Measurements from ENCODE around the gene NRXN3. TPM values are rescaled to one million over a fixed set of nuclear protein-coding genes. Genes with fewer than 3 reads are reported as not detected.
A peak's percentile ranks its signal among the peaks of the same experiment; 100 is the strongest.

Gene NRXN3
- total RNA-seq, 1 experiment from 2014 or later = not detected

GRCh38 chr14:78286210-78286609, 116.0 kb downstream of the NRXN3 start:
- Histone ChIP-seq H3K4me1 (ENCODE audit: control insufficient read depth in 1 of 2, insufficient read depth in 2 of 2, low read length in 2 of 2) (no peaks in the 10 kb centered on the region), H4K20me1 (ENCODE audit: insufficient read depth) (no peaks in the 10 kb centered on the region), H3K9ac (ENCODE audit: low read length) (no peak overlapping the region), H3K27ac (ENCODE audit: low read depth, low read length) (no peak overlapping the region), H3K27me3 (ENCODE audit: insufficient read depth, low read length) (peaks cover 18% of the 10 kb centered on the region), H3K36me3 (ENCODE audit: control insufficient read depth in 1 of 2, insufficient read depth in 2 of 2, low read length in 2 of 2) (no peaks in the 10 kb centered on the region), H3K4me3 (replicated peaks in 1 of 2; ENCODE audit: low read depth in 1 of 2, low read length in 2 of 2) (no peak overlapping the region), H3K9me3 (ENCODE audit: control insufficient read depth in 1 of 2, insufficient read depth in 1 of 2, low read depth in 1 of 2, low read length in 2 of 2) (no peaks in the 10 kb centered on the region), H3K9me2 (ENCODE audit: insufficient read depth) (no peaks in the 10 kb centered on the region), H3K4me2 (ENCODE audit: low read length) (no peak overlapping the region), H3K79me2 (ENCODE audit: insufficient read depth, low read length) (no peaks in the 10 kb centered on the region), H2AFZ (ENCODE audit: low read depth, low read length, poor library complexity, severe bottlenecking) (no peak overlapping the region)
- no peak for DNase-seq (ENCODE audit: low read depth, low spot score)
- BruUV-seq (replicated peaks) = no TSS peak
- ChIA-PET POLR2A (no interaction called here), CTCF (no interaction called here), RAD21 (ENCODE audit: low non-redundant PET in 1 of 2, low total read pairs in 2 of 2, uncharacterized antibody in 2 of 2, unreplicated experiment in 2 of 2) (no interaction called here)
- intact Hi-C loops (cut with micrococcal nuclease) = no loop called here
- no peak for ATAC-seq
- TF ChIP-seq CTCF (IDR thresholded peaks at IDR 0.05 in 2 of 3, conservative IDR thresholded peaks at IDR 0.05 in 1 of 3; ENCODE audit: borderline replicate concordance in 1 of 3, insufficient read depth in 1 of 3, low read depth in 2 of 3, low read length in 2 of 3) (0 out of 6 replicates have a peak, but pooled peaks of 1 of the 3 experiments have one; percentile 10), ZNF274 (IDR thresholded peaks at IDR 0.05; ENCODE audit: low read depth, low read length) (no peak)

DNA sequence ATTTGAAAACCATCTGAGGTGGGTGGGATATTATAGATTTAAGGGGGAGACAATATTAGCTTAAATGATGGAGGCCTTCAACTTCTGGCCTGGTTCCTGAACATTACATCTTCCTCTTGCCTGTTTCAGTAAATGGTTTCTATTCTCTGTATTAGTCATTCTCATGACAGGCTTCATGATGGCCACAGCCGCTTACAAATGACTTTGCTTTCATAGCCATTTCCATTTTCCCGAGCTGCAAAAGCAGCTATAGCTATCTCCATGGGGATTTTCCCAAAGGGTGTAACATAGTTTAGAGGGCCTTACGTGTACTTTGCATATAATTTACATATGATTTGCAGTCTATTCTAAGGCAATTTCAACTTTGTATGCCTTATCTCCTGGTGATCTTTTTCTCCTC, 121.8 kb downstream of the NRXN3 start:
- TF ChIP-seq SRF (IDR thresholded peaks at IDR 0.05; ENCODE audit: low read depth) (no peak), SIN3A (IDR thresholded peaks at IDR 0.05; ENCODE audit: low read depth) (no peak), CBX3 (IDR thresholded peaks at IDR 0.05; ENCODE audit: low read depth) (no peak), RAD21 (IDR thresholded peaks at IDR 0.05; ENCODE audit: low read depth) (no peak), EGR1 (IDR thresholded peaks at IDR 0.05; ENCODE audit: low read depth) (no peak), FOSL1 (IDR thresholded peaks at IDR 0.05; ENCODE audit: low read depth) (no peak), SP1 (IDR thresholded peaks at IDR 0.05; ENCODE audit: low read depth) (no peak), EZH2 (IDR thresholded peaks at IDR 0.05) (no peak), ZBTB33 (IDR thresholded peaks at IDR 0.05; ENCODE audit: extremely low read depth, insufficient replicate concordance, low read length) (no peak), TCF7L2 (IDR thresholded peaks at IDR 0.05; ENCODE audit: borderline replicate concordance, extremely low read depth, insufficient read depth, insufficient read length) (no peak)
- Histone ChIP-seq H4K20me1 (ENCODE audit: insufficient read depth) (no peaks in the 10 kb centered on the region), H3K4me3 (replicated peaks in 1 of 2; ENCODE audit: low read depth in 1 of 2, low read length in 2 of 2) (no peak overlapping the region), H2AFZ (ENCODE audit: low read depth, low read length, poor library complexity, severe bottlenecking) (no peak overlapping the region), H3K4me1 (ENCODE audit: control insufficient read depth in 1 of 2, insufficient read depth in 2 of 2, low read length in 2 of 2) (no peaks in the 10 kb centered on the region), H3K9me2 (ENCODE audit: insufficient read depth) (no peaks in the 10 kb centered on the region), H3K9ac (ENCODE audit: low read length) (no peak overlapping the region), H3K27ac (ENCODE audit: low read depth, low read length) (no peak overlapping the region), H3K27me3 (ENCODE audit: insufficient read depth, low read length) (peaks cover 24% of the 10 kb centered on the region), H3K9me3 (ENCODE audit: control insufficient read depth in 1 of 2, insufficient read depth in 1 of 2, low read depth in 1 of 2, low read length in 2 of 2) (no peaks in the 10 kb centered on the region), H3K79me2 (ENCODE audit: insufficient read depth, low read length) (no peaks in the 10 kb centered on the region), H3K4me2 (ENCODE audit: low read length) (no peak overlapping the region), H3K36me3 (ENCODE audit: control insufficient read depth in 1 of 2, insufficient read depth in 2 of 2, low read length in 2 of 2) (no peaks in the 10 kb centered on the region)
- POLR2A ChIA-PET = no interaction called here
- intact Hi-C loops (cut with micrococcal nuclease) = no loop called here
- CTCF ChIA-PET = no interaction called here
- RAD21 ChIA-PET (ENCODE audit: low non-redundant PET in 1 of 2, low total read pairs in 2 of 2, uncharacterized antibody in 2 of 2, unreplicated experiment in 2 of 2) = no interaction called here
- DNase-seq (ENCODE audit: low read depth, low spot score) (no peak), ATAC-seq (no peak)
- BruUV-seq (replicated peaks) = no TSS peak

Measured in HCT116 (cell line).